NCI-H2107 treated with DMSO at 0.1 percent for 48 hours (cell line): ENCODE data around the gene NEDD1.

Source experiments
- DNase-seq: peaks from one replicate; lab custom pipeline; 2025; ENCODE audit not compliant: unreplicated experiment; lab: John Stamatoyannopoulos, UW

The NEDD1 gene

GRCh38 chr12:96906849-96907670 lies at the start of gene NEDD1:
Gene NEDD1 (plus strand): TSS chr12:96907257. CDS start chr12:96909760, 2,503 bp downstream.
- DNase-seq, result peak; percentile 57

- no peak for DNase-seq
These were observed 48.9 kb upstream of the NEDD1 start for GRCh38 chr12:96858162-96858561.

GRCh38 chr12:96861656-96862055 lies 45.4 kb upstream of the NEDD1 start:
- DNase-seq, result no peak

DNA sequence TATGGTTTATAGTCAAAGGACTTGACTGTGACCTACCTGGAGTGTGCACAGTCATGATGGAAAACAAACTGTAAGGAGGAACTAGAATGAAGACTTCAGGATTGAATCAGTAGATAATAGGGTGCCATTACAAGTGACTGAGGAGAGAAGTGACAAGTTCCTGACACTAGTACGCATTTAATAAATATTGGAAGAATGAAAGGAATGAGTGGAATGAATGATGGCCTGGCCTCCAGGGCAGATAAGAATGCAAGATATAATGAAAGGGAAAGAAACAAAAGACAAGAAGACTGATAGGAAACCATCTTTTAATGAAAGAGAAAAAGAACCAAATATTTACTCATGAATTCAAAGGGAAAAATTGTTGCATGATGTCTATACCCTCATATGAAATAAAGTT lies 44.7 kb upstream of the NEDD1 start:
- no peak for DNase-seq

- no peak for DNase-seq
These were observed 42.7 kb upstream of the NEDD1 start for GRCh38 chr12:96864335-96864734.

DNA sequence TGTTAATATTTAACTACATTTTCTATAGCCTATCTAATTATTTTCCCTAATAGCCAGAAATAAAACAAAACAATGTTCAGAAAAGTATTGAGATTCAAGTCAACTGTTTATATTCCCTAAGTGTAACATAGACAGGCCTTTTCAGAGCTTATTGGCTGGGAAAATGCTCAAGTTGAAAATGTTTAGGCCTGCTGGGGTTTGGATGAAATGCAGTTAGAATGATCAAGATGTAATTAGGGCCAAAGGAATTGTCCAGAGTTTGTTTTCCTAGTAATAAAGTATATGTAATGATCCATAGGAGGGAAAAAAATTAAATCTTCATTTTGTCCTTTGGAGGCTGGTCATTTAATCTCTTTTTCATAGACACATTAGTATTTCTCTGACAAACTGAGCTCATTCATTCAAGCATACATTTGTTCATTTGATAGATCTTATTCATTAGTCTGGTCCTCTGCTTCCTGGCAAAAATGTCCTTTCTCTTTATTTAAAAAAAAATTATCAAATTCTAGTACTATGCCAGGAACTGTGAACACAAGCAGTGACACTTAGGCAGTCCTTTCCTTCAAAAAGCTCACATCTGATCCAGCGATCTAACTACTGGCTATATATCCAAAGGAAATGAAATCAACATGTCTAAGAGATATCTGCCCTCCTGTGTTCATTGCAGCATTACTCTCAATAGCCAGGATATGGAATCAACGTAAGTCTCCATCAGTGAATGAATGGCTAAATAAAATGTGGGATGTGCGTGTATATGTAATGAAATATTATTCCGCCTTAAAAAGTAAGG lies 40.1 kb upstream of the NEDD1 start:
- DNase-seq, result no peak

DNA sequence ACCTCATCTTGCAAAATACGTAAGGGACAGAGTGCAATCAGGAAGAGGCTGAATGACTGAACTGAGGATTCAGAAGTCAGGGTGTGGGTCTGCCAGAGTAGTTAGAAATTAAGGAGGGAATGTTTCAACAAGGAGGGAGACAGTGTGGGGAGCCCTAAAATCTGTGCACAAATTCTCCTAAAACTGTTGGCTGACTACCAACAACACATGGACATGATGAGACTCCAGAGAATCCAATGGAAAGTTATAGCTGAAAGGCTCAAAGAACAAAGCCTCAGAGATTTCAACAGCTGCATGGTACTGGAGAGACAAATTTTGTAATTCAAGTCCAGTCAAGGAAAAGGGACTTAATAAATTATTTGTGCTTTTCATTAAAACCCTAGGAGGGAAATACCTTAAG lies 36.1 kb upstream of the NEDD1 start:
- DNase-seq, result no peak

DNA sequence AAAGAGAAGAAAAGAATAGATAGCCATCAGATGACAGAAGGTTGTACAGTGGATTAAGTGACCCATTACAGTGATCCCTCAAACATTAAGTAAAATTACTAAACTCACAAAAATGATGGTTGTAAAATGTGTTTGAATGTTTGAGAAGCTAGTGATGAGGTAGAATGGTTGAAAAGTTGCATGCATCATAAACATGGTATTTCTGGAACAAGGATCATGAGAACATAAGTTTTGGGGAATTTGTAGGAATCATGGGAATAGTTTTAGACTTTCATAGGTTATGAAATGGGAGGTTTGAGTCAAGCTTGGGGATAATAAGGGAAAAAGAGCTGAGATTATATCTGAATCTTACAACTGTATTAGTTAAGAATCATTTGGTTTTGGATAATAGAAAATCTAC lies 34.1 kb upstream of the NEDD1 start:
- no peak for DNase-seq

DNA sequence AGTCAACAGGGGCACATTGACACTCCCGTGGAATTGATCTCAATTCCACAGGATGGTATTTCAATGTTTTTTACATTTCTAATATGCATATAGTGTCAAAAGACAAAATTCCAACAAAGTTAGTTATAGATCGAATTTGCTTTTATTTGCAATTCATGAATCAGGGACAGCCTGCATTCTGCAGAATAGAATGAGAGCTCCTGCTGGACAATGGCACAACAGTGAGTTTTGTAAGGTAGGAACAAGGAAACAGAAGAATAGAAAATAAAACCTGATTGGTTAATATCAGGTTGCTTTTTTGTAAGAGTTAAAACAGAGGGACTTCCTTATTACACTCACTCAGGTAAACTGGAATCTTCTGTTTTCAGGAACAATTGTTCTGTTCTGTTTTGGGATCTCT lies 32.8 kb upstream of the NEDD1 start:
- no peak for DNase-seq

DNA sequence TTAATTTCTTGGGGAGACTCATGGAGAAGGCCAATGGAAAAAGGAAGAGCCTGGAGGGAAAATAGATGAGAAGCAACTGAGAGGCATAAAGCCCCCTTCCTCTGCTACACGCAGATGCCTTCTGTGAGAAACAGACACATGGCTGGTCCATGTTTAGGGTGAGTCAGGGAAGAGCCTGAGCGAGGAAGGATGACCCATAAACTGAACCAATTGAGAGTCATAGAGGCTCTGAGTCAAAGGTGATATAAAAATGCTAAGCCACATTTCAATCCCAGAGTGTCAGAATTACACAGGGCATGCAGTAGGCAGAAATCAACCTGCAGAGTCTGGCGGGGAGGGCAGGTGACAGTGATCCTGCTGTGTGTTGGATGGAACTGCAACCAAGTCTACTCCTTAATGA lies 30.1 kb upstream of the NEDD1 start:
- DNase-seq, result no peak

DNA sequence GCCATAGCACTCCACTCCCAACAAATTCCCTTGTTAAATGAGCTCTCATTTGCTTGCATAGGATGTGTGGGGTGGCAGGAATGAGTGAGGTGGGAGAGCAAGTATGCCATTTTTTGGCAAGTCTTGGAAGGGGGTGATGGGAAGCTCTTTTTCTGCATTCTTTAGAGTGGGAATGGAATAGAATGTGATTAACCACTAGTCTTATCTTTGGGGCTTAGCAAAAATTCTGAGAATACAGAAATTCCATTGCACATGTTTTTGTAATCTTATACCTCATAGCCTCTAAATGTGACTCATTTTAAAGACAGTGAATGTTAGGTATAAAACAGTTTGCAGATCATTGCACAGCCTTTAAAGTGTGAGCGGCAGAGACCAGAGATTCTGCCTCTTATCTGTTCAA lies 28.4 kb upstream of the NEDD1 start:
- DNase-seq, result no peak

- DNase-seq, result no peak
These were observed 27.8 kb upstream of the NEDD1 start for GRCh38 chr12:96879301-96879700.

GRCh38 chr12:96880220-96880619 lies 26.8 kb upstream of the NEDD1 start:
- no peak for DNase-seq

DNA sequence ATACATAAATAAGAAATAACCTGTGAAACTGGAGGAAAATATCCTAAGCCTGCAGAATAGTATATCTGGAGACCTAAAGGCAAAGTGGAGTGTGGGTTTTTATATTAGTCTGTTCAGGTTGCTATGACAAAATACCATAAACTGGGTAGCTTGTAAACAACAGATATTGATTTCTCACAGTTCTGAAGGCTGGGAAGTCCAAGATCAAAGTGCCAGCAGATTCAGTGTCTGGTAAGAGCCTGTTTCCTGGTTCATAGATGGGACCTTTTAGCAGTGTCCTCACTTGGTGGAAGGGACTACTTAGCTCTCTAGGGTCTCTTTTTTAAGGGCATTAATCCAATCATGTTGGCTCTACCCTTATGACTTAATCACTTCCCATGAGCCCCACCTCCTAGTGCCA lies 25.4 kb upstream of the NEDD1 start:
- DNase-seq, result no peak

DNA sequence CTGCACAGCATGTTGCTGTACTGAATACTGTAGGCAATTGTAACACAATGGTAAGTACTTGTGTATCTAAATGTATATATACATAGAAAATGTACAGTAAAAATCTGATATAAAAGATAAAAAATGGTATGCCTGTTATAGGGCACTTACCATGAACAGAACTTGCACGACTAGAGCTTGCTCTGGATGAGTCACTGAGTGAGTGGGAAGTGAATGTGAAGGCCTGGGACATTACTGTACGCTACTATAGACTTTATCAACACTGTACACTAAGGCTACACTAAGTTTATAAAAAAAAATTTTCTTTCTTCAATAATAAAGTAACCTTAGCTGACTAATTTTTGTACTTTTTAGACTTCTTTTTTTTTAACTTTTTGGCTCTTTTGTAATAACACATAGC lies 24.2 kb upstream of the NEDD1 start:
- no peak for DNase-seq

- no peak for DNase-seq
These were observed 23.5 kb upstream of the NEDD1 start for GRCh38 chr12:96883571-96883970.

GRCh38 chr12:96886998-96887677 lies 19.9 kb upstream of the NEDD1 start:
- DNase-seq, result no peak

GRCh38 chr12:96889273-96889933 lies 17.7 kb upstream of the NEDD1 start:
- no peak for DNase-seq

DNA sequence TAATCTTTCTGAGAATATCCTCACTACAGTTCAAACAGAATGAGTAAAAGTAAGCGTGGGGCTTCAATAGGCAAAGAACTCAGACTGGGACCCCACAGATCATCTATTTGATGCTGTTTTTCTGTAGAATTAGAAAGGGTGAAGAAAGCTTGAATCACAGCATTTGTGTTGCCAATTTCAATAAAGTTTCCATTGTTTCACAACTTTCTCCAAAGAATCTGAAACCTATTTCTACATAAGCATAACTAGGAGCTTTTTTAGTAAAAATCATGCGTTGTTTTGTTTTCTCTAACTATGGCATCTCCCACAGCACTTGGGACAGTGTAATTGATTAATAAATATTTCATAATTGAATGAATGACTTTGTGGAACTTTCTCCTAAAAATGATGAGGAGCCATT lies 16.7 kb upstream of the NEDD1 start:
- DNase-seq, result no peak

GRCh38 chr12:96892104-96892503 lies 15.0 kb upstream of the NEDD1 start:
- no peak for DNase-seq

GRCh38 chr12:96897421-96897820 lies 9.6 kb upstream of the NEDD1 start:
- no peak for DNase-seq
